Measurements from ENCODE around the gene STXBP5.
A peak's percentile ranks its signal among the peaks of the same experiment; 100 is the strongest.

The STXBP5 gene

GRCh38 chr6:147279427-147279826, 75.2 kb downstream of the STXBP5 start:
- no peak for TF ChIP-seq ZFX (IDR thresholded peaks at IDR 0.05)
- TF ChIP-seq CTCF (conservative IDR thresholded peaks at IDR 0.05) = no peak
- no peak overlapping the region for H3K27ac ChIP-seq

- TF ChIP-seq ZFX (IDR thresholded peaks at IDR 0.05) (no peak), CTCF (conservative IDR thresholded peaks at IDR 0.05) (no peak)
- no peak overlapping the region for H3K27ac ChIP-seq
Measured at GRCh38 chr6:147281895-147282565, 77.8 kb downstream of the STXBP5 start.

GRCh38 chr6:147282566-147282959, 78.3 kb downstream of the STXBP5 start:
- TF ChIP-seq CTCF (conservative IDR thresholded peaks at IDR 0.05) (no peak), ZFX (IDR thresholded peaks at IDR 0.05) (no peak)
- H3K27ac ChIP-seq = no peak overlapping the region

- H3K27ac ChIP-seq = no peak overlapping the region
- TF ChIP-seq CTCF (conservative IDR thresholded peaks at IDR 0.05) (no peak), ZFX (IDR thresholded peaks at IDR 0.05) (no peak)
Measured at GRCh38 chr6:147283460-147283859, 79.2 kb downstream of the STXBP5 start.

GRCh38 chr6:147285087-147285855, 81.1 kb downstream of the STXBP5 start:
- H3K27ac ChIP-seq = no peak overlapping the region
- TF ChIP-seq CTCF (conservative IDR thresholded peaks at IDR 0.05) = peak; percentile 76
- no peak for TF ChIP-seq ZFX (IDR thresholded peaks at IDR 0.05)

GRCh38 chr6:147287869-147288271, 83.7 kb downstream of the STXBP5 start:
- H3K27ac ChIP-seq = no peak overlapping the region

More at GRCh38 chr6:147287869-147288271, 83.7 kb downstream of the STXBP5 start:
- TF ChIP-seq ZFX (IDR thresholded peaks at IDR 0.05) (no peak), CTCF (conservative IDR thresholded peaks at IDR 0.05) (no peak)
